Left cardiac atrium (tissue), 4 donors: ENCODE results near the gene ITPKA. TPM values are rescaled to one million over a fixed set of nuclear protein-coding genes. Genes with fewer than 3 reads are reported as not detected.
"Not testable (repeated sequence)": the region's sequence is repeated elsewhere in the genome, so short reads cannot be mapped to it uniquely, and the experiment has no call there.

Experiments used
- ATAC-seq, 2 donors: fragments of 200-7000 bp; cut with Tn5 transposase; one replicate each; pipeline ENCODE4 v1.9.1; 2020; ENCODE audit warnings: mild to moderate bottlenecking in 2 of 2, moderate library complexity in 2 of 2
- DNase-seq: peaks from one replicate; pipeline ENCODE4 v3.0.0-alpha.2; 2020
- intact Hi-C, 2 donors: fragments of 100-400 bp; cut with DNase I; formaldehyde crosslinking; loops; one replicate each; pipeline versions ENCODE4 v1.14.1 to v1.15.1; 2022 to 2023
- long read RNA-seq: library from polyadenylated mRNA; unstranded; transcript quantifications from one replicate; pipeline ENCODE4 v2.0.0, GENCODE V29; 2021
- total RNA-seq, 2 donors: library from RNA; stranded (reverse); fragmentation: NEBNext Ultra II Directional; extraction: Animal tissue kit (Norgen Biotek cat#: 25700); gene quantifications; one replicate each; pipeline ENCODE4 v1.2.1, GENCODE V29; 2021
- donor health status: DM: no; HTN: yes; CAD: no.
- donor health status: DM: no; HTN: yes; CAD: no; lungs with severe emphysema.
- donor health status: DM: yes; HTN: yes; CAD: no.
- donor health status: Dilated cardiomyopathy.

The ITPKA gene
- 1 to 10 TPM in 1 of 2 donors, under 1 TPM in 1; 0.71 to 1.6 TPM for total RNA-seq
- long read RNA-seq: 0 reads

- DNase-seq: peak; percentile 79
- intact Hi-C loops: no loop called here
- peak; percentile 80 to 89 for ATAC-seq
These were observed at the start of gene ITPKA for GRCh38 chr15:41493205-41493901. ITPKA (plus strand) TSS chr15:41493874; CDS start chr15:41493928, 54 bp downstream.

GRCh38 chr15:41445399-41445798, 48.3 kb upstream of the ITPKA start:
- intact Hi-C loops: no loop called here
- no peak for ATAC-seq
- no peak for DNase-seq

- intact Hi-C loops: no loop called here
- ATAC-seq (no peak), DNase-seq (no peak)
These were observed 31.4 kb upstream of the ITPKA start for GRCh38 chr15:41462084-41462795.

GRCh38 chr15:41464889-41465580, 28.6 kb upstream of the ITPKA start:
- no peak for ATAC-seq
- no peak for DNase-seq
- intact Hi-C loops: no loop called here

- DNase-seq (no peak), ATAC-seq (no peak)
- intact Hi-C loops: no loop called here
These were observed 27.8 kb upstream of the ITPKA start for GRCh38 chr15:41465822-41466421.

- ATAC-seq (no peak), DNase-seq (no peak)
- intact Hi-C loops: no loop called here
These were observed 27.0 kb upstream of the ITPKA start for GRCh38 chr15:41466711-41467110.

- ATAC-seq, intact Hi-C loops: not testable (repeated sequence)
These were observed 24.0 kb upstream of the ITPKA start for GRCh38 chr15:41469644-41470043.

GRCh38 chr15:41473418-41473817, 20.3 kb upstream of the ITPKA start:
- DNase-seq: no peak
- ATAC-seq: no peak
- intact Hi-C loops: no loop called here

More at GRCh38 chr15:41469644-41470043, 24.0 kb upstream of the ITPKA start:
- not testable (repeated sequence) for DNase-seq

GRCh38 chr15:41474436-41474835, 19.2 kb upstream of the ITPKA start:
- intact Hi-C loops: no loop called here
- ATAC-seq (no peak), DNase-seq (no peak)

- intact Hi-C loops: no loop called here
These were observed 18.7 kb upstream of the ITPKA start for GRCh38 chr15:41474941-41475340.

GRCh38 chr15:41476416-41477048, 17.1 kb upstream of the ITPKA start:
- intact Hi-C loops: no loop called here
- ATAC-seq (no peak), DNase-seq (no peak)

More at GRCh38 chr15:41474941-41475340, 18.7 kb upstream of the ITPKA start:
- DNase-seq (no peak), ATAC-seq (no peak)

- ATAC-seq (no peak), DNase-seq (no peak)
- intact Hi-C loops: no loop called here
These were observed 13.1 kb upstream of the ITPKA start for GRCh38 chr15:41480396-41481140.

- no peak for DNase-seq
- intact Hi-C loops: no loop called here
- ATAC-seq: no peak
These were observed 11.4 kb upstream of the ITPKA start for GRCh38 chr15:41482110-41482877.

- DNase-seq (no peak), ATAC-seq (no peak)
- intact Hi-C loops: no loop called here
These were observed 10.6 kb upstream of the ITPKA start for GRCh38 chr15:41483115-41483514.

- ATAC-seq: no peak
- DNase-seq: no peak
These were observed 10.2 kb upstream of the ITPKA start for GRCh38 chr15:41483519-41483918.

GRCh38 chr15:41484937-41485625, 8.6 kb upstream of the ITPKA start:
- DNase-seq: no peak
- intact Hi-C loops: no loop called here
- ATAC-seq: no peak

More at GRCh38 chr15:41483519-41483918, 10.2 kb upstream of the ITPKA start:
- intact Hi-C loops: no loop called here

- DNase-seq (no peak), ATAC-seq (no peak)
- intact Hi-C loops: no loop called here
These were observed 7.4 kb upstream of the ITPKA start for GRCh38 chr15:41486286-41486685.
